Fibroblast of the aortic adventitia (primary cell): Measurements from ENCODE around the gene INHBC. TPM values are rescaled to one million over a fixed set of nuclear protein-coding genes. Genes with fewer than 3 reads are reported as not detected.

Source experiments
- DNase-seq: peaks from one replicate; pipeline ENCODE4 v3.0.0-alpha.2; 2010; ENCODE audit warnings: low read depth
- H3K4me3 ChIP-seq: 2 replicates; pipeline ENCODE4 v1.5.1; 2011; ENCODE audit warnings: low read depth, mild to moderate bottlenecking, control low read depth, low read length, moderate library complexity
- total RNA-seq: library from RNA; depleted of rRNA; stranded (reverse); fragments of >200 nt; gene quantifications from 2 replicates; pipeline ENCODE4 v1.2.3, GENCODE V29; 2012; ENCODE audit warnings: low replicate concordance
- TF ChIP-seq, protein P1 (sequence below): IDR thresholded peaks from 2 replicates; pipeline ENCODE4 v1.5.1; 2011; ENCODE audit warnings: mild to moderate bottlenecking, low read length, control low read depth, inconsistent platforms; ENCODE audit not compliant: insufficient read depth

Gene INHBC
- total RNA-seq, 1 donor, result not detected

DNA sequence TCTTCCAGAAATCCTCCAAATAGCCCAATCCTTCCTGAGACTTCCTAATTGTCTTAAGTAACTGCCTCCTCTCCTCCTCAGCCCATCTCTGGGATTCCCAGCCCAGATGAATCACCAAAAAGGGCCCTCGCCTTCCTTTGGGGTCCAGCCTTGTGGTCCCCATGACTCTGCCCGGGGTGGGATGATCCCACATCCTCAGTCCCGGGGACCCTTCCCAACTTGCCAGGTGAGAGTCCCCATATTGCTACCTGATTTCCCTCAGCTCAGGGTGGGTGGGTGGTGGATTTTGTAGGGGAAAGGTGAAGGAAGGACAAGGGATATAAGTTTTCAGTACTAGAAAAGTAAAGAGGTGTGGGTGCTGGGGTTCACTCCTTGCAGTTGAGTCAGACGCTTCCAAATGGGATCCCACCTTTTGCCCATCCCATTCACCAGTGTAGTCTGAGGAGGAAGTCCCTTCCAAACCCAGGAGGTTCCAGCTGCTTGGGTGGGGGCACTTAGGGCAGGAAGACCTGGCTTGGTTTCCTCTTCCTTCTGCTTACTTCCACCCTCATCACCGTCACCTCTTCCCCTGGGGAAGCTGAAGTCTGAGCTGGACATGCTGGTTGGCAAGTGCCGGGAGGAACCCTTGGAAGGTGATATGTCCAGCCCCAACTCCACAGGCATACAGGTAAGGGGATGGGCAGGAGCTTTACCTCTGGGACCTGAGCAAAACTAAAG, 30.6 kb downstream of the INHBC start:
- DNase-seq, result no peak
- TF ChIP-seq, protein P1, sequence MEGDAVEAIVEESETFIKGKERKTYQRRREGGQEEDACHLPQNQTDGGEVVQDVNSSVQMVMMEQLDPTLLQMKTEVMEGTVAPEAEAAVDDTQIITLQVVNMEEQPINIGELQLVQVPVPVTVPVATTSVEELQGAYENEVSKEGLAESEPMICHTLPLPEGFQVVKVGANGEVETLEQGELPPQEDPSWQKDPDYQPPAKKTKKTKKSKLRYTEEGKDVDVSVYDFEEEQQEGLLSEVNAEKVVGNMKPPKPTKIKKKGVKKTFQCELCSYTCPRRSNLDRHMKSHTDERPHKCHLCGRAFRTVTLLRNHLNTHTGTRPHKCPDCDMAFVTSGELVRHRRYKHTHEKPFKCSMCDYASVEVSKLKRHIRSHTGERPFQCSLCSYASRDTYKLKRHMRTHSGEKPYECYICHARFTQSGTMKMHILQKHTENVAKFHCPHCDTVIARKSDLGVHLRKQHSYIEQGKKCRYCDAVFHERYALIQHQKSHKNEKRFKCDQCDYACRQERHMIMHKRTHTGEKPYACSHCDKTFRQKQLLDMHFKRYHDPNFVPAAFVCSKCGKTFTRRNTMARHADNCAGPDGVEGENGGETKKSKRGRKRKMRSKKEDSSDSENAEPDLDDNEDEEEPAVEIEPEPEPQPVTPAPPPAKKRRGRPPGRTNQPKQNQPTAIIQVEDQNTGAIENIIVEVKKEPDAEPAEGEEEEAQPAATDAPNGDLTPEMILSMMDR, result no peak
- H3K4me3 ChIP-seq, result no peak overlapping the region

DNA sequence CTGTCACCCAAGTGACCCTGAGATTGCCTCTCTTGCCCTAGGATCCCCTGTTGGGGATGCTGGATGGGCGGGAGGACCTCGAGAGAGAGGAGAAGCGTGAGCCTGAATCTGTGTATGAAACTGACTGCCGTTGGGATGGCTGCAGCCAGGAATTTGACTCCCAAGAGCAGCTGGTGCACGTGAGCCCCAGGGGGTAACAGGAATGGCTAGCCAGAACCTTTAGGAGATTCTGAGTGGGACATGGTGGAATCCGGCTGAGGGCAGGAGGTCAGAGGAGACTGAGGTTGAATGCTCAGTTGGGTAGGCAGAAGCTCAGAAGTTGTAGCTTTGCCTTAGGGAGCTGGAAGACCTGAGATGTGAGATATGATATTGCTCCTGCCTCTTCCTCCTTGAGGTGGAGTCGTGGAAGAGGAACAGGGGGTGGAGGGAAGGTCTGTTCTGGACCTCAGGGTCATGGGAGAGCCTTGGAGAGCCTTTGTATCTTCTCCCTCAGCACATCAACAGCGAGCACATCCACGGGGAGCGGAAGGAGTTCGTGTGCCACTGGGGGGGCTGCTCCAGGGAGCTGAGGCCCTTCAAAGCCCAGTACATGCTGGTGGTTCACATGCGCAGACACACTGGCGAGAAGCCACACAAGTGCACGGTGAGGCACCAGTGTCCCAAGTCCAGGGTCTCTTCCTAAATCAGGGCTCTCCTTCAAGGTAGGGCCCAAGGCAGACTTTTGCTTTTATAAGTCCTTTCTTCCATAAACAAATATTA, 31.3 kb downstream of the INHBC start:
- DNase-seq, result no peak
- TF ChIP-seq, protein P1, result no peak
- H3K4me3 ChIP-seq, result no peak overlapping the region

- no peak overlapping the region for H3K4me3 ChIP-seq
- TF ChIP-seq, protein P1, result no peak
- no peak for DNase-seq
These were observed 32.8 kb downstream of the INHBC start for GRCh38 chr12:57467212-57467874.

- TF ChIP-seq, protein P1, result no peak
- no peak for DNase-seq
- no peak overlapping the region for H3K4me3 ChIP-seq
These were observed 33.3 kb downstream of the INHBC start for GRCh38 chr12:57467915-57468314.

GRCh38 chr12:57469296-57470164, 34.9 kb downstream of the INHBC start:
- TF ChIP-seq, protein P1, result no peak
- H3K4me3 ChIP-seq, result no peak overlapping the region
- no peak for DNase-seq

DNA sequence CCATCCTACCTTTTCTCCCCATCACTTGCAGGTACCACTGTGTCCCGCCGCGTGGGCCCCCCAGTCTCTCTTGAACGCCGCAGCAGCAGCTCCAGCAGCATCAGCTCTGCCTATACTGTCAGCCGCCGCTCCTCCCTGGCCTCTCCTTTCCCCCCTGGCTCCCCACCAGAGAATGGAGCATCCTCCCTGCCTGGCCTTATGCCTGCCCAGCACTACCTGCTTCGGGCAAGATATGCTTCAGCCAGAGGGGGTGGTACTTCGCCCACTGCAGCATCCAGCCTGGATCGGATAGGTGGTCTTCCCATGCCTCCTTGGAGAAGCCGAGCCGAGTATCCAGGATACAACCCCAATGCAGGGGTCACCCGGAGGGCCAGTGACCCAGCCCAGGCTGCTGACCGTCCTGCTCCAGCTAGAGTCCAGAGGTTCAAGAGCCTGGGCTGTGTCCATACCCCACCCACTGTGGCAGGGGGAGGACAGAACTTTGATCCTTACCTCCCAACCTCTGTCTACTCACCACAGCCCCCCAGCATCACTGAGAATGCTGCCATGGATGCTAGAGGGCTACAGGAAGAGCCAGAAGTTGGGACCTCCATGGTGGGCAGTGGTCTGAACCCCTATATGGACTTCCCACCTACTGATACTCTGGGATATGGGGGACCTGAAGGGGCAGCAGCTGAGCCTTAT, 35.8 kb downstream of the INHBC start:
- TF ChIP-seq, protein P1, result no peak
- no peak overlapping the region for H3K4me3 ChIP-seq
- DNase-seq, result no peak
